Subcutaneous adipose tissue (tissue), 4 donors: ENCODE results near the gene CNOT1. TPM values are rescaled to one million over a fixed set of nuclear protein-coding genes. Genes with fewer than 3 reads are reported as not detected.

Experiments used
- total RNA-seq, 4 donors: library from RNA; depleted of rRNA; stranded (reverse); fragments of >200 nt; gene quantifications; one replicate each; pipeline ENCODE4 v1.1.0, GENCODE V29; 2016
- TF ChIP-seq, protein P1 (sequence below): fragments of 450-650 bp; IDR thresholded peaks from one replicate; pipeline ENCODE4 v1.5.1; 2016; ENCODE audit warnings: low read depth, mild to moderate bottlenecking, control low read depth, antibody characterized with exemption, moderate library complexity

Gene CNOT1
- total RNA-seq, 4 donors from 2014 or later: 112 to 136 (median 113) TPM

DNA sequence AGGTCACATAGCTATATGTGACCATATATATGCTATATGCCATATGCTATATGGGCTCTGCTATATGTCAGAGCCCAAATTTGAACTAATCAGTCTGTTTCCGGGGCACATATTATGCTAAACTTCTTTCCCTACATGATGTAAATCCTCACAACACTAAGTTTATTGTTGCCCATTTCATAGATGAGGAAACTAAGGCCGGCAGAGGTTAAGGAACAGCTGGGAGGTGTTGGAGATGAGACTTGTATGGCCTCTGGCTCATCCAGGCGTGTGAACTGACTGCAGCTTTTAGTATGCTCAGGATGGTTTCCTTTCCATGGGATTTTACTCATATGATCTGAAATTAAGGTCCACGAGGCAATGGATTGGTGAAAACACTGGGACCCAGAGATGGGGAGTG lies 17.5 kb upstream of the CNOT1 start:
- TF ChIP-seq, protein P1, sequence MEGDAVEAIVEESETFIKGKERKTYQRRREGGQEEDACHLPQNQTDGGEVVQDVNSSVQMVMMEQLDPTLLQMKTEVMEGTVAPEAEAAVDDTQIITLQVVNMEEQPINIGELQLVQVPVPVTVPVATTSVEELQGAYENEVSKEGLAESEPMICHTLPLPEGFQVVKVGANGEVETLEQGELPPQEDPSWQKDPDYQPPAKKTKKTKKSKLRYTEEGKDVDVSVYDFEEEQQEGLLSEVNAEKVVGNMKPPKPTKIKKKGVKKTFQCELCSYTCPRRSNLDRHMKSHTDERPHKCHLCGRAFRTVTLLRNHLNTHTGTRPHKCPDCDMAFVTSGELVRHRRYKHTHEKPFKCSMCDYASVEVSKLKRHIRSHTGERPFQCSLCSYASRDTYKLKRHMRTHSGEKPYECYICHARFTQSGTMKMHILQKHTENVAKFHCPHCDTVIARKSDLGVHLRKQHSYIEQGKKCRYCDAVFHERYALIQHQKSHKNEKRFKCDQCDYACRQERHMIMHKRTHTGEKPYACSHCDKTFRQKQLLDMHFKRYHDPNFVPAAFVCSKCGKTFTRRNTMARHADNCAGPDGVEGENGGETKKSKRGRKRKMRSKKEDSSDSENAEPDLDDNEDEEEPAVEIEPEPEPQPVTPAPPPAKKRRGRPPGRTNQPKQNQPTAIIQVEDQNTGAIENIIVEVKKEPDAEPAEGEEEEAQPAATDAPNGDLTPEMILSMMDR: no peak

DNA sequence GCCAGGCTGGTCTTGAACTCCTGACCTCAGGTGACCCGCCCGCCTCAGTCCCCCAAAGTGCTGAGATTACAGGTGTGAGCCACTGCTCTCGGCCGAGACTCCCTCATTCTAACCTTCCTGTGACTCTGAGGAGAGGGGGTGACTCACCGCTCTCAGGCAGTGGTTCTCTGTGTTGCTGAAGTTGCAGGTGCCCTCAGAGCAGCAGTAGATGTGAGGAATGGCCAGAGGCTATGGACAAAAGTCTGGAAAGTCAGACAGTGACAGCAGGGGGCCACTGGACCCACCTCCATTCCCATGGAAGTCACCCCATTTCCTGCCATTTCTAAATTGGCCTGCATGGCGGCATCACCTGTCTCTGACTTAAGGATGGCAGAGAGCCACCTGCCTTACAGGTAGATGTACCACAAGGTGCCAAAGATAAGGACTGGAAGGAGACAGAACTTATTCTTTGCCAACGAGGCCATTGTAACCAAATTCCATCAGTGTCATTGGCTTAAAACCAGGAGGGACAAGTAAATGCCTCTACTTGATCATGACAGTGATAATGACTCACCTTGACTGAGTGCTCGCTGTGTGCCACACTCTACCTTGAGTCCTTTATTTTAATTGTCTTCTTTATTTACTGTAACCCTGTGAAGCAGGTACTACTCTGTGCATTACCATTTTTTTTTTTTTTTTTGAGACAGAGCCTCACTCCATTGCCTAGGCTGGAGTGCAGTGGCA lies 15.3 kb upstream of the CNOT1 start:
- TF ChIP-seq, protein P1: no peak

DNA sequence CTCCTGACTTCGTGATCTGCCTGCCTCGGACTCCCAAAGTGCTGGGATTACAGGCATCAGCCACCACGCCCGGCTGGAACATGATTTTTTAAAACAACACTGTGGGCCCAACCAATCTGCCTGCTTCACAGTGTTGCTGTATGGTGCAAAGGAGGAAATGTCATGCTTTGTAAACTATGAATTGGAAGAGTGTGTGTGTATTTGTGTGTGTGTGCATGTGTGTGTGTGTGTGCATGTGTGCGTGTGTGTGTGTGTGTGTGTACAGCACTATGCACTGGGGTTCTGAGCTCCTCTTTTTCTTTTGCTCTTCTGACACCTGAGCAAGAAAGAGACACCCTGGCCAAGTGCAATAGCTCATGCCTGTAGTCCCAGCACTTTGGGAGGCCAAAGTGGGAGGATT lies 14.5 kb upstream of the CNOT1 start:
- TF ChIP-seq, protein P1: no peak

DNA sequence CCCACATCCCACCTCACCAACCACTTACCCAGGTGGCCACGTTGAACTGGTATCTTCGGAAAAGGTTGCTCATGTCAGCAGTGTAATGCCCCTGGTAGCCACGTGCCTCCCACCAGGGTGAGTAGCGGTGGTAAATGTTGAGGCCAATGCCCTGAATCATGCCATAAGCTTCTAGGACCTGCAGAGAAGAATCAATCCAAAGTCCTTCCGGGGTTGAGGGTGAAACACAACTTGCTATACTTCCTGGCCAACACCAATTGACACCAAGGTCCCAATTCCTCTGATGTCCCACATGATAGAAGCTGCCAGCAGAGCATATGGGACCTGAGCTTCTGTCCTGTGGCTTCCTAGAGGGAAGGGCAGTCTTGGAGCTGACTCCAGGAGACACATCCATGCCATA lies 11.3 kb upstream of the CNOT1 start:
- TF ChIP-seq, protein P1: no peak

DNA sequence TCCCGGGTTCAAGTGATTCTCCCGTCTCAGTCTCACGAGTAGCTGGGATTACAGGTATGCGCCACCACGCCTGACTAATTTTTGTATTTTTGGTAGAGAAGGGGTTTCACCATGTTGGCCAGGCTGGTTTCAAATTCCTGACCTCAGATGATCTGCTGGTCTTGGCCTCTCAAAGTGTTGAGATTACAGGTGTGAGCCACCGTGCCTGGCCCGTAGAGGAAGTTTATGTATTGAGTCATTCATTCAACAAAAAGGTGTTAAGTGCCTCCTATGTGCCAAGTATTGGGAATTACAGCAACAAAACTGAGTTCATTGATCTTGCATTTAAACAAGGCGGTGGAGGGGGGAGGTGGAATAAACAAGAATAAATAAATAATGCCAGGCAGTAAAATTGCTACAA lies 10.2 kb upstream of the CNOT1 start:
- TF ChIP-seq, protein P1: no peak

DNA sequence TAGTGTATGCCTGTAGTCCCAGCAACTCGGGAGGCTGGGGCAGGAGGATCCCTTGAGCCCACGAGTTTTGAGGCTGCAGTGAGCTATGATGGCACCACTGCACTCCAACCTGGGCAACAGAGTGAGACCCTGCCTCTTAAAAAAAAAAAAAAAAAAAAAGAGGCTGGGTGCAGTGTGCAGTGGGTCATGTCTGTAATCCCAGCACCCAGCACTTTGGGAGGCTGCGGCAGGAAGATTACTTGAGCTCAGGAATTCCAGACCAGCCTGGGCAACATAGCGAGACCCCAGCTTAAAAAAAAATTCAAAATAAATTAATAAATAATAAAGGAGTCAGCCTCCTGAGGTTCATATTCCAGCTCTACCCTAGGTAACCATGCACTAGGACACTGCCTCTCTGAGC lies 9.6 kb upstream of the CNOT1 start:
- TF ChIP-seq, protein P1: no peak

DNA sequence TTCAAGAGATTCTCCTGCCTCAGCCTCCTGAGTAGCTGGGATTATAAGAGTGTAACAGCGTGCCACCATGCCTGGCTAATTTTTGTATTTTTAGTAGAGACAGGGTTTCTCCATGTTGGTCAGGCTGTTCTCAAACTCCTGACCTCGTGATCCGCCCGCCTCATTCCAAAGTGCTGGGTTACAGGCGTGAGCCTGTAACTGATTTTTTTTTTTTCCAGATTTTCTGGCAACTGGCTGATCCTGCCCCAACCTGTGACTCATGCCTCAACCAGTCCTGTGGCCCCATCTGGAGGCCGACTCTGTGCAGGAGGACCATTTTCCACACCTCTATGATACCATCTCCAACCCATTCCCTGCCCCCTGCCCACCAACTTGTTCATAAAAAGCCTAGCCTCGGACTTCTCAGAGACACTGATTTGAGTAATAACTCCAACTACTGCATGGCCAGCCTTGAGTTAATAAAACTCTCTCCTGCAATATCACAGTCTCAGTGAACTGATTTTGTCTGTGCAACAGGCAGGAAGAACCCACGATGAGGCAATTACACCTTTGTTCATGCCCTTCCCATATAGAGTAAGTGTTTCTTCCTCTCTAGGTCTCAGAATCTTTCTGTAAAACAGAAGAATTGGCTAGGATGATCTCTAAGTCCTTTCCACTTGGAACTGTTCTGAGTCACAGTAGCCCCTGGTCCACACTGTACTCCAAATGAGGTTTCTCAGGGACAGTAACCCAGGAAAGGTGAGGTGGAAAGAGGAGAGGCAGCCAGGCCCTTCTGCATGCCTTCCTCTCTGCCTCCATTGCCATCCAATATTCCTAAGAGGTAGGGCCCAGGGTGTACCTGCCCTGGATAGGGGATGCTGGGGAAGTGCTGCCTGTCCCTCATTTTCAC lies 8.8 kb upstream of the CNOT1 start:
- TF ChIP-seq, protein P1: no peak
